ENCODE data around the gene KCNMB2.

KCNMB2 gene

DNA sequence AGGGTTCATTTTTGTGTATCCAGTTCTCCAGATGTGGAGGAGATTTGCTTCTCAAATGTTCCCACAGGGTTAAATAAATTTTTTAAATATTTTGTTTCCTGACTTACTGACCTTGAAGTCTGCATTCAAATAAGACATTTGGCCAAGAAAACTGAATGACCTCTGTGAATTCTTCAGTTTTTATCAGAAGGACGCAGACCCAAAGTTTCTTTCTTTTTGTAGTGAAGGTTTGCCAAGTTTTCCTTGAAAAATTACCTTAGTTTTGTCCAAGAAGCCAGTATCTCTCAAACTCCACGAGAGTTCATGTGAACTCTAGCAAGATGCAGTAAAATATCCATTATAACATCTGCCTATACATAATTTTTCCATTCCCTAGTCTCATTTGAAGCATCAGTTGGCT, 332.4 kb downstream of the KCNMB2 start:
- no peak for DNase-seq (ENCODE audit: low read depth in 2 of 2)

DNA sequence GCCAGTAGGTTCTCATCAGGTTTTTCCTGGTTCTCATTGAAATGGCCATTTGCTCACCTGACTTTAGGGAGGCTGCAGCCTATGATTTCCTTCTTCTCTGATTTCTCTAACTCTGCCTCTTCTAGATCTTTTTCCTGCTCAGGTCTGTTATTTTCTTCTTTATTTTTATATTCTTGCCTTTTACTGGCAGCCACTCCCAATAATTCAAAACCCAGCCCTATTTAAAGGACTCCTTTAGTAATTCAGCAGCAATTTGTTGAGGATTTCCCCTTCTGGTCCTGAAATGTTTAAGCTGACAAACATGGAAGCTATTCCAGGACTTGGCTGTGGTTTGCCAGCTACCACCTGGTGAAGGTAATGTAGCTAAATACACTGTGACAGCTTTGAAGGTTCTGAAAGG, 333.8 kb downstream of the KCNMB2 start:
- no peak for DNase-seq (ENCODE audit: low read depth in 2 of 2)

DNA sequence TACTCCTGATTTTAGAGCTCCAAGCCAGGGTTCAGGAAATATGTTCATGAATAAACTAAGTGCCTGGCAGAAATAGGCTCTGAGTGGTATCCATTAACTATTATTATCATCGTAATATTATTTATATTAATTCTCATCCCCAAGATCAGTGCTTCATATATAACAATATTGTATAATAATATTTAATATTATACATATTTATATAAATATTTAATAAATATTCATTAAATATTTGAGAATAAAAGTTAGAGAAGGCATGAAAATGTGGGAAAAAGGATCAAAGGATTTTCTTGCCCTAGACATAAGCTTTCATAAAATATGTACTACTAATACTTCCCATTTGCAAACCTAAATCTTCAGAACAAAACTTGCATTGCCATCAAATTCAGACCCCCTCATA, 338.9 kb downstream of the KCNMB2 start:
- DNase-seq (ENCODE audit: low read depth in 2 of 2): no peak

DNA sequence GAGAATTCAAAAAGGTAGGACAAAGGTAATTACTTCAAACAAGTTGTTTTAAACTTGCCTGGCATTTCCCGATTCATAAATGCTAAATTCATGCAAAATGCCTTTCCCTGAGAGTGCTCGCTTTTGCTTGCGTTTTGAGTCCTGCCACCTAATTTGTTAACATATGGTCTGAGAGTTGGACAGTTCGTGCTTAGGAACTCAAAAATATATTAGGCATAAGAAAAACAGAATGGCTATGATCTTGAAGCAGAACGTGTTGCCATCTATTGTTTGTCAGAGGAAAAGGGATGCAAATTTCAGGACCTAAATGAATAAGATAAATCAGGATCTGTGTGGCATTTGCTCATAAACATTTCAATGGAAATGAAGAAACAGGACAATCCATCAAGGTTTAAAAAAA, 339.6 kb downstream of the KCNMB2 start:
- no peak for DNase-seq (ENCODE audit: low read depth in 2 of 2)

DNA sequence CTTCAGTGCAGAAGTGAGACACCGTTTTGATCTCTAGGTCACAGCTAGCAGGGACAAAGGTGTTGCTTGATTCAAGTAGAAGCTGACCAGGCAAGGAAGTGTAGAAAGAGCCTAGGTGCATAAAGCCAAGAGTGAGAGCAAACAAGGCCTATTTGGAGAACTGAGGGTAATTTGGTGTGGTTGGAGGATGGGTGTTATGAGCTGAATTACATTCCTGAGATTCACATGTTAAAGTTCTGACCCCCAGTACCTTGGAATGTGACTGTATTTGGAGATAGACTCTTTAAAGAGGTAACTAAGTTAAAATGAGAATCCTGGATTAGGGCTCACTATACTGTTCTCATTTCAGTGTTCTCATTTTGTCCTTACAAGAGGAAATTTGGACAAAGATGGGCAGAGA, 344.0 kb downstream of the KCNMB2 start:
- no peak for DNase-seq (ENCODE audit: low read depth in 2 of 2)
